ENCODE data around the gene WDR64. TPM values are rescaled to one million over a fixed set of nuclear protein-coding genes. Genes with fewer than 3 reads are reported as not detected.
"Not testable (repeated sequence)": the region's sequence is repeated elsewhere in the genome, so short reads cannot be mapped to it uniquely, and the experiment has no call there.

The WDR64 gene
- total RNA-seq, 2 experiments from 2014 or later = 0.13 TPM; not detected in 1

DNA sequence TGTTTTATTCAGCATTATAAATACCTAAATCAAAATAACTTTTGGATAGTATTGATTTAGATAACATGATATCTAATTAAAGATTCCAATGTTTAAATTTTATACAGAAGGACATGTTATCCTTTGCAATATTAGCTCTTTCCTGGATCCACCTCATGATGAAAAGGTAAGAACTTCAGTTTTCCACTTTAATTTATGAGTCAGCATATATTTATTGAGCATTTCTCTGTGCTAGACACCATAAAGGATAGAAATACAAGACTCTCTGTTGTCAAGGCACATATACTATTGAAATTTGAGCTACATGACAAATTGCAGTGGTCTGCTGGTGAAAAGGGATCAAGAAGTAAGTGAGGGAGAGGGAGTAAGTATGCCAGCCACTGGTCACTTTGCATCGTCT is 127.8 kb downstream of the WDR64 start:
- H3K27me3 Mint-ChIP-seq = no peaks in the 10 kb centered on the region
- POLR2A ChIA-PET = no interaction called here
- H3K4me1 Mint-ChIP-seq = no peaks in the 10 kb centered on the region
- H3K36me3 Mint-ChIP-seq (ENCODE audit: low read depth) = no peaks in the 10 kb centered on the region
- no peak overlapping the region for H3K27ac Mint-ChIP-seq
- DNase-seq = no peak
- H3K4me3 Mint-ChIP-seq = no peak overlapping the region
- H3K9me3 Mint-ChIP-seq = no peaks in the 10 kb centered on the region
- CTCF ChIA-PET = no interaction called here

DNA sequence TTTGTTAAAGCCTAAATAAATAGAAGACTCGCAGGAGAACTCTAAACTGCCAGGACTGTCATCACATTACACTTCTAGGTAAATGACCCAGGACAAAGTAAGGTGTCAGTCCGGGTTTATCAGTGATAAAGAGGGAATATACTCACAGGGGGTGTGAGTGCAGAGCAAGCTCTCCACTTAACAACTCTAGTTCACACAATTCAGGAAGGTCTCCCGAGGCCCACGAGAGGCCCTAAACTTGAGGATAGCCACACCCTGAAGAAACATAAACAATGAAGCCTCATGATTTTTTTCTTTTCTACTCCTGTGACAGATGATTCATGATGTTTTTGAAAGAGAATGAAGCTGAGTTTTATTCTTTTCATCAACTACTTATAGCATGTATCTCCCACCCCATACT is 130.3 kb downstream of the WDR64 start:
- H3K36me3 Mint-ChIP-seq (ENCODE audit: low read depth) = no peaks in the 10 kb centered on the region
- no peaks in the 10 kb centered on the region for H3K9me3 Mint-ChIP-seq
- ChIA-PET POLR2A (no interaction called here), CTCF (no interaction called here)
- DNase-seq = no peak
- H3K27me3 Mint-ChIP-seq = no peaks in the 10 kb centered on the region
- H3K27ac Mint-ChIP-seq = no peak overlapping the region
- no peaks in the 10 kb centered on the region for H3K4me1 Mint-ChIP-seq
- no peak overlapping the region for H3K4me3 Mint-ChIP-seq

- no peaks in the 10 kb centered on the region for H3K27me3 Mint-ChIP-seq
- CTCF ChIA-PET = no interaction called here
- H3K36me3 Mint-ChIP-seq (ENCODE audit: low read depth) = no peaks in the 10 kb centered on the region
- H3K4me1 Mint-ChIP-seq = no peaks in the 10 kb centered on the region
- no peak overlapping the region for H3K4me3 Mint-ChIP-seq
- DNase-seq = no peak
- H3K9me3 Mint-ChIP-seq = no peaks in the 10 kb centered on the region
- no peak overlapping the region for H3K27ac Mint-ChIP-seq
- POLR2A ChIA-PET = no interaction called here
Observed at GRCh38 chr1:241787691-241788090, 135.6 kb downstream of the WDR64 start.

DNA sequence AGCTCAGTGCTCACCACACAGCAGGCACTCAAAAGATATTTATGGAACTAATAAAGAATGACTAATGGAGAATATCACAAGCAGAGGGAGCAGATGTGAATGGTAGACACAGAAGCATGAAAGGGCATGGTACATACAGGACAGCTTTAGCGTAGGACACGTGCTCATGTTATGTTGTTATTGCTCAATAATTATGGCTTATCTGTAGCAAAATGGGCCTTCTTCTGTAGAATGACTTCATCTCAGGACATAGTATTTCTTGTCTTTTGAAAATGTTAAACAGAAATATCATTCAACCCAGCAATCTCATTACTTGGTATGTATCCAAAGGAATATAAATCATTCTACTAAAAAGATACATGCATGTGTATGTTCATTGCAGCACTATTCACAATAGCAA is 137.0 kb downstream of the WDR64 start:
- H3K27me3 Mint-ChIP-seq = no peaks in the 10 kb centered on the region
- CTCF ChIA-PET = no interaction called here
- no peaks in the 10 kb centered on the region for H3K36me3 Mint-ChIP-seq (ENCODE audit: low read depth)
- H3K4me1 Mint-ChIP-seq = no peaks in the 10 kb centered on the region
- no peak overlapping the region for H3K27ac Mint-ChIP-seq
- POLR2A ChIA-PET = no interaction called here
- no peak overlapping the region for H3K4me3 Mint-ChIP-seq
- no peaks in the 10 kb centered on the region for H3K9me3 Mint-ChIP-seq
- no peak for DNase-seq

DNA sequence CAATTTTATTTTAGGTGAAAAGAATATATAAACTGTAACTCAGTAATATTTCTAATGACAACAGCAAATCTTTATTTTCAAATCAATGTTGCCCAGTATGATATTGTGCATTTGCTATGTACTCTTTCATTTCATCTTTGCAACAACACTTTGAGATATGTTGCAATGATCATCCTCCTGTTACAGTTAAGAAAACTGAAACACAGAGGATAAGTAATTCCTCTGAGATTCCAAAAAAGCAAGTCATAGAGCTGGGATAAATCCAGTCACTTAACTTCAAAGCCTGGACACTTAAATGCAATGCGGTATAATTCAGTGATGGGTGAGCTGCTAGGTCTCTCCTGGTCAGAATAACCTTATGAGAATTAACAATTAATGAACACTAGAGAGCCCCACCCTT is 147.3 kb downstream of the WDR64 start:
- Mint-ChIP-seq H3K4me3 (no peak overlapping the region), H3K36me3 (ENCODE audit: low read depth) (no peaks in the 10 kb centered on the region), H3K4me1 (no peaks in the 10 kb centered on the region), H3K27me3 (peaks cover 12% of the 10 kb centered on the region), H3K27ac (no peak overlapping the region), H3K9me3 (no peaks in the 10 kb centered on the region)
- ChIA-PET CTCF (no interaction called here), POLR2A (no interaction called here)
- DNase-seq = no peak

GRCh38 chr1:241800640-241801039 is 148.6 kb downstream of the WDR64 start:
- CTCF ChIA-PET = no interaction called here

DNA sequence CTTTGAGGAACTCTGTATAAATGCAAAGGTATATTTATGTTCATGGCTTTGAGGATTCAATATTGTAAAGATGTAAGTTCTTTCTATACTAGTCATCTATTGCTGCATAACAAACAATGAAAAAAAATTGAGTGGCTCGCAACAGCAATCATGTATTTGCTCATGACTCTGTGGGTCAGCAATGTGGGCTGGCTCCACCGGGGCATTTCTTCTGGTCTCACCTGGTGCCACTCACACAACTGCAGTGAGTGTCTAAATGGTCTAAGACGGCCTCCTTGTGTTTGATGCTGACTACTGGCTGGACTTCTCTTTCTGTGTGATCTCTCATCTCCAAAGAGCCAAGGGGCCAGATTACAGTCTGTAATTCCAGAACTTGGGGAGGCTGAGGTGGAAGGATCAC is 150.8 kb downstream of the WDR64 start:
- no peak for DNase-seq
- POLR2A ChIA-PET = no interaction called here
- Mint-ChIP-seq H3K4me1 (peaks cover 6% of the 10 kb centered on the region), H3K27ac (no peak overlapping the region), H3K4me3 (no peak overlapping the region), H3K9me3 (no peaks in the 10 kb centered on the region), H3K36me3 (ENCODE audit: low read depth) (no peaks in the 10 kb centered on the region), H3K27me3 (peaks cover 15% of the 10 kb centered on the region)
- CTCF ChIA-PET = no interaction called here

More at GRCh38 chr1:241800640-241801039, 148.6 kb downstream of the WDR64 start:
- peaks cover 12% of the 10 kb centered on the region for H3K27me3 Mint-ChIP-seq
- no peaks in the 10 kb centered on the region for H3K4me1 Mint-ChIP-seq
- H3K4me3 Mint-ChIP-seq = no peak overlapping the region
- POLR2A ChIA-PET = no interaction called here
- H3K36me3 Mint-ChIP-seq (ENCODE audit: low read depth) = no peaks in the 10 kb centered on the region
- no peak for DNase-seq
- H3K9me3 Mint-ChIP-seq = no peaks in the 10 kb centered on the region
- no peak overlapping the region for H3K27ac Mint-ChIP-seq

- POLR2A ChIA-PET; H3K4me1 Mint-ChIP-seq; H3K27ac Mint-ChIP-seq; H3K36me3 Mint-ChIP-seq (ENCODE audit: low read depth); H3K4me3 Mint-ChIP-seq; DNase-seq; CTCF ChIA-PET; H3K9me3 Mint-ChIP-seq: not testable (repeated sequence)
- peaks cover 18% of the 10 kb centered on the region for H3K27me3 Mint-ChIP-seq
Observed at GRCh38 chr1:241804706-241805105, 152.6 kb downstream of the WDR64 start.

DNA sequence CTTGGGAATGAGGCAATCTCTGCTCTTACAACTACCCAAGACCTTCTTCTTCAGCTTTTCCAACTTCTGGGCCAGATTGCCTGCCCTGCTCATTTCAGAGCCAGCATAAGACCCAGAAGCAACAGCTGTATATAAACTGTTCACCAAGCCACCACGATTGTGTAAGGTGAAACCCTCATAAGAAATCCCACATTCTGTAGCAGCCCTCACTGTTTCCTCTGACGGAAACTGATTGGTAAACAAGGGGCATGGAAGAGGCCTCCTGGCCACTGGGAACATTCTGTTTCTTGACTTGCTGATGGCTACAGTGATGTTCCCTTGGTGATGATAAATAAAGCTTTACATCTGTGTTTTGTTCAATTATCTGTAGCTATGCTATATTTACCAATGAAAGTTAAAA is 156.2 kb downstream of the WDR64 start:
- Mint-ChIP-seq H3K36me3 (ENCODE audit: low read depth) (no peaks in the 10 kb centered on the region), H3K4me1 (peaks cover 7% of the 10 kb centered on the region), H3K9me3 (no peaks in the 10 kb centered on the region), H3K4me3 (no peak overlapping the region), H3K27ac (no peak overlapping the region), H3K27me3 (peaks cover 6% of the 10 kb centered on the region)
- CTCF ChIA-PET = no interaction called here
- POLR2A ChIA-PET = no interaction called here
- no peak for DNase-seq

DNA sequence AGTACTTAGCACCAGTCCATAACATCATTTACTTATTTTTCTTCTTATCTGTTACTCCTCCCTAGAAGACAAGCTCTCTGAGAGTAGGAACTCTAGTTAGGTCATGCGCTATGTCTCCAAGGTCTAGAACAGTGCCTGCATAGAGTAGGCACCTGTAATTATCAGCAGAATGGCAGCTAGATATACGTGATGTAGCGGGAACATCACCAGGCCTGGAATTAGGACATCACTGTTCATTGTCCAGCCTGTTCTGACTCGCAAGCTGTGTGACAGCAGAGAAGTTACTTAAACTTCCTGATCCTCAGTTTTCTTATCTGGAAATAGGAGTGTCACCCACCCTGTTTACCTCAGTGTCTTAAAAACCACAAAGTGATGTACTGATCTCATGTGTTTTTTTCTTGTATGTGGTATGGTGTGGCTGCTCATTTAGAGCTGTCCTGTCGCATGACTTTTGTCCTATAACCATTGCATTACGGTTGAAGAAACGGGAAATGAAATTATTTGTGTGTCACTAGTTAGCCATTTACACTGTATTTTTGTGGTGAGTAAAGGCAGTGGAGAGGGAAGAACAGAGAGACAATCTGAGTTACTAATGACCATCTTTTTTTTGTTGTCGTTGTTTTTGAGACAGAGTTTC is 158.8 kb downstream of the WDR64 start:
- Mint-ChIP-seq H3K4me3 (no peak overlapping the region), H3K4me1 (peaks cover 7% of the 10 kb centered on the region), H3K36me3 (ENCODE audit: low read depth) (no peaks in the 10 kb centered on the region), H3K9me3 (no peaks in the 10 kb centered on the region), H3K27me3 (peaks cover 5% of the 10 kb centered on the region), H3K27ac (no peak overlapping the region)
- POLR2A ChIA-PET = no interaction called here
- CTCF ChIA-PET = no interaction called here
- no peak for DNase-seq

DNA sequence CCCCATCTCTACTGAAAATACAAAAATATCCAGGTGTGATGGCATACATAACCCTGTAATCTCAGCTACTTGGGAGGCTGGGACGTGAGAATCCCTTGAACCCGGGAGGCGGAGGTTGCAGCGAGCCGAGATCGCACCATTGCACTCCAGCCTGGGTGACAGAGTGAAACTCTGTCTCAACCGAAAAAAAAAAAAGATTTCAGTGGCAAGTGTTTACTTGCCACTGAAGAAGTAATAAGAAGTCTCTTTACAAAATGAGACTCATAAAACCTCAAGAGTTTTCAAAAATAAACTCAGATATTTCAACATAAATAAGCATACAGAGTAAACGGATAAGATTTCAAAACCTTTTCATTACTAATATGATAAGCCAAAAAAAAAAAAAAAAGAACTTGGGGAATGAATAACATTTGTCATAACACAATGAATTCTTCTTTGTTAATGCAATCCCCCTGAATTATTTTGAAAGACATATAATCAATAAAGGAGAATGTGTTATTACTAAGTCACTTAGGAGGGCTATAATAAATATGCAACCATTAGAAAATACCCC is 161.8 kb downstream of the WDR64 start:
- Mint-ChIP-seq H3K27me3 (peaks cover 5% of the 10 kb centered on the region), H3K27ac (no peak overlapping the region), H3K9me3 (no peaks in the 10 kb centered on the region), H3K4me3 (no peak overlapping the region), H3K4me1 (no peaks in the 10 kb centered on the region), H3K36me3 (ENCODE audit: low read depth) (no peaks in the 10 kb centered on the region)
- POLR2A ChIA-PET = no interaction called here
- CTCF ChIA-PET = interaction anchor here (0.7 to 0.8 kb wide), 2 partner anchors 30 to 203 kb away, joined by 4 to 5 read pairs; no protein-coding TSS in a partner anchor
- DNase-seq = no peak

- ChIA-PET CTCF (interaction anchor here (0.7 kb wide), 2 partner anchors 10 to 1587 kb away, joined by 3 read pairs; no protein-coding TSS in a partner anchor), POLR2A (no interaction called here)
- Mint-ChIP-seq H3K4me3 (no peak overlapping the region), H3K4me1 (no peaks in the 10 kb centered on the region), H3K27me3 (peaks cover 3% of the 10 kb centered on the region), H3K27ac (no peak overlapping the region), H3K9me3 (no peaks in the 10 kb centered on the region), H3K36me3 (ENCODE audit: low read depth) (no peaks in the 10 kb centered on the region)
- no peak for DNase-seq
Observed at GRCh38 chr1:241816008-241816407, 163.9 kb downstream of the WDR64 start.

GRCh38 chr1:241817331-241817792 is 165.3 kb downstream of the WDR64 start:
- DNase-seq = no peak
- Mint-ChIP-seq H3K36me3 (ENCODE audit: low read depth) (no peaks in the 10 kb centered on the region), H3K27ac (no peak overlapping the region), H3K4me1 (no peaks in the 10 kb centered on the region), H3K4me3 (no peak overlapping the region), H3K9me3 (no peaks in the 10 kb centered on the region), H3K27me3 (peaks cover 3% of the 10 kb centered on the region)
- ChIA-PET POLR2A (no interaction called here), CTCF (interaction anchor here (0.7 to 1.2 kb wide), 2 partner anchors 24 to 207 kb away, joined by 3 to 4 read pairs; no protein-coding TSS in a partner anchor)

GRCh38 chr1:241817956-241818612 is 166.0 kb downstream of the WDR64 start:
- no peak for DNase-seq
- Mint-ChIP-seq H3K9me3 (no peaks in the 10 kb centered on the region), H3K4me1 (no peaks in the 10 kb centered on the region), H3K4me3 (no peak overlapping the region), H3K27ac (no peak overlapping the region), H3K27me3 (peaks cover 3% of the 10 kb centered on the region), H3K36me3 (ENCODE audit: low read depth) (no peaks in the 10 kb centered on the region)
- ChIA-PET POLR2A (no interaction called here), CTCF (no interaction called here)
